Mononuclear cell (primary cell): ENCODE measurements around the gene ZDHHC11. TPM values are rescaled to one million over a fixed set of nuclear protein-coding genes. Genes with fewer than 3 reads are reported as not detected.

ENCODE experiments used
- H3K27me3 ChIP-seq: 2 replicates; pipeline ENCODE4 v1.6.0; 2011; ENCODE audit warnings: low read length, control low read depth; ENCODE audit not compliant: insufficient read depth
- H3K4me1 ChIP-seq: 2 replicates; pipeline ENCODE4 v1.5.1; 2011; ENCODE audit warnings: mild to moderate bottlenecking, low read length, control low read depth; ENCODE audit not compliant: insufficient read depth
- H3K4me3 ChIP-seq: 2 replicates; pipeline ENCODE4 v1.5.1; 2011; ENCODE audit warnings: mild to moderate bottlenecking, low read length, moderate library complexity
- H3K9me3 ChIP-seq: 2 replicates; pipeline ENCODE4 v1.5.1; 2011; ENCODE audit warnings: low read depth, mild to moderate bottlenecking, control low read depth, low read length
- total RNA-seq: library from RNA; depleted of rRNA; stranded (reverse); fragments of >200 nt; gene quantifications from one replicate; pipeline ENCODE4 v1.2.3, GENCODE V29; 2012

The ZDHHC11 gene
- total RNA-seq, 1 donor, result 1.2 TPM

GRCh38 chr5:868428-869135 is 17.8 kb upstream of the ZDHHC11 start:
- Histone ChIP-seq H3K9me3 (no peaks in the 10 kb centered on the region), H3K27me3 (no peaks in the 10 kb centered on the region), H3K4me3 (no peak overlapping the region), H3K4me1 (no peaks in the 10 kb centered on the region)

- Histone ChIP-seq H3K4me1 (no peaks in the 10 kb centered on the region), H3K4me3 (no peak overlapping the region), H3K27me3 (no peaks in the 10 kb centered on the region)
These were observed 16.6 kb upstream of the ZDHHC11 start for GRCh38 chr5:867300-867870.

GRCh38 chr5:865771-866170 is 15.0 kb upstream of the ZDHHC11 start:
- no peaks in the 10 kb centered on the region for H3K4me1 ChIP-seq
- H3K4me3 ChIP-seq, result no peak overlapping the region
- H3K27me3 ChIP-seq, result no peaks in the 10 kb centered on the region
- no peaks in the 10 kb centered on the region for H3K9me3 ChIP-seq

More at GRCh38 chr5:867300-867870, 16.6 kb upstream of the ZDHHC11 start:
- no peaks in the 10 kb centered on the region for H3K9me3 ChIP-seq

GRCh38 chr5:865168-865521 is 14.4 kb upstream of the ZDHHC11 start:
- no peak overlapping the region for H3K4me3 ChIP-seq
- H3K4me1 ChIP-seq, result no peaks in the 10 kb centered on the region
- H3K27me3 ChIP-seq, result no peaks in the 10 kb centered on the region
- H3K9me3 ChIP-seq, result no peaks in the 10 kb centered on the region

GRCh38 chr5:864492-865167 is 13.8 kb upstream of the ZDHHC11 start:
- Histone ChIP-seq H3K27me3 (no peaks in the 10 kb centered on the region), H3K4me1 (no peaks in the 10 kb centered on the region), H3K4me3 (no peak overlapping the region), H3K9me3 (no peaks in the 10 kb centered on the region)

GRCh38 chr5:863244-863805 is 12.5 kb upstream of the ZDHHC11 start:
- Histone ChIP-seq H3K9me3 (no peaks in the 10 kb centered on the region), H3K4me1 (no peaks in the 10 kb centered on the region), H3K27me3 (no peaks in the 10 kb centered on the region), H3K4me3 (no peak overlapping the region)

- H3K4me1 ChIP-seq, result no peaks in the 10 kb centered on the region
- H3K9me3 ChIP-seq, result no peaks in the 10 kb centered on the region
These were observed 11.8 kb upstream of the ZDHHC11 start for GRCh38 chr5:862367-863243.

GRCh38 chr5:861442-862366 is 10.9 kb upstream of the ZDHHC11 start:
- Histone ChIP-seq H3K4me1 (no peaks in the 10 kb centered on the region), H3K27me3 (no peaks in the 10 kb centered on the region), H3K9me3 (no peaks in the 10 kb centered on the region), H3K4me3 (no peak overlapping the region)

More at GRCh38 chr5:862367-863243, 11.8 kb upstream of the ZDHHC11 start:
- Histone ChIP-seq H3K27me3 (no peaks in the 10 kb centered on the region), H3K4me3 (no peak overlapping the region)

GRCh38 chr5:860506-861150 is 9.8 kb upstream of the ZDHHC11 start:
- no peaks in the 10 kb centered on the region for H3K9me3 ChIP-seq
- no peaks in the 10 kb centered on the region for H3K27me3 ChIP-seq
- no peak overlapping the region for H3K4me3 ChIP-seq
- no peaks in the 10 kb centered on the region for H3K4me1 ChIP-seq

GRCh38 chr5:859798-860296 is 9.1 kb upstream of the ZDHHC11 start:
- H3K4me3 ChIP-seq, result no peak overlapping the region
- H3K27me3 ChIP-seq, result no peaks in the 10 kb centered on the region
- H3K9me3 ChIP-seq, result no peaks in the 10 kb centered on the region
- no peaks in the 10 kb centered on the region for H3K4me1 ChIP-seq

- no peaks in the 10 kb centered on the region for H3K9me3 ChIP-seq
- no peaks in the 10 kb centered on the region for H3K4me1 ChIP-seq
- H3K27me3 ChIP-seq, result no peaks in the 10 kb centered on the region
- no peak overlapping the region for H3K4me3 ChIP-seq
These were observed 8.6 kb upstream of the ZDHHC11 start for GRCh38 chr5:859391-859790.

- Histone ChIP-seq H3K27me3 (no peaks in the 10 kb centered on the region), H3K4me1 (no peaks in the 10 kb centered on the region), H3K9me3 (no peaks in the 10 kb centered on the region), H3K4me3 (no peak overlapping the region)
These were observed 7.9 kb upstream of the ZDHHC11 start for GRCh38 chr5:858726-859125.

GRCh38 chr5:856531-857425 is 6.0 kb upstream of the ZDHHC11 start:
- H3K27me3 ChIP-seq, result no peaks in the 10 kb centered on the region
- H3K4me1 ChIP-seq, result no peaks in the 10 kb centered on the region
- H3K9me3 ChIP-seq, result no peaks in the 10 kb centered on the region
- H3K4me3 ChIP-seq, result no peak overlapping the region
